GM18508 (cell line): ENCODE measurements around the gene NFKB1.

Source experiments
- ATAC-seq: cut with Tn5 transposase; IDR thresholded peaks from one replicate; pipeline ENCODE4 v1.9.1; 2021; ENCODE audit warnings: moderate number of reproducible peaks; ENCODE audit not compliant: insufficient read depth, unreplicated experiment

The NFKB1 gene

DNA sequence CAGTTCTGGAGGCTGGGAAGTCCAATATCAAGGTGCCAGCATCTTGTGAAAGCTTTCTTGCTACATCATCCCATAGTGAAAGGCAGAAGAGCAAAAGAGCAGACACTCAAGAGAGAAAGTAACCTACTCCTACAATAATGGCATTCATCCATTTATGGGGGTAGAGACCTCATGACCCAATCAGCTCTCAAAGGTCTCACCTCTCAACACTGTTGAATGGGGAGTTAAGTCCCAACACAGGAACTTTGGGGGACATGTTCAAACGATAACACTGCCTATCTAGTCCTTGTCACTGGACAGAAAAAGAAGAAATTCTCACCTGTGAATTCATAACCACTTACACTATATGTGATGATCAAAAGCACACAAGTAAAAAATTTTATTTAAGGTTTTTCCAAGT, 6.6 kb upstream of the NFKB1 start:
- no peak for ATAC-seq

- ATAC-seq: no peak
These were observed 3.2 kb upstream of the NFKB1 start for GRCh38 chr4:102497986-102498385.

GRCh38 chr4:102500352-102500695, 835 bp upstream of the NFKB1 start:
- ATAC-seq: no peak

DNA sequence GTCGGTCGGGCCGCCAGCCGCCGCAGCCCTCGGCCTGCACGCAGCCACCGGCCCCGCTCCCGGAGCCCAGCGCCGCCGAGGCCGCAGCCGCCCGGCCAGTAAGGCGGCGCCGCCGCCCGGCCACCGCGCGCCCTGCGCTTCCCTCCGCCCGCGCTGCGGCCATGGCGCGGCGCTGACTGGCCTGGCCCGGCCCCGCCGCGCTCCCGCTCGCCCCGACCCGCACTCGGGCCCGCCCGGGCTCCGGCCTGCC, 213 bp downstream of the NFKB1 start:
- no peak for ATAC-seq

- ATAC-seq: no peak
These were observed 1.3 kb downstream of the NFKB1 start for GRCh38 chr4:102502543-102502818.

- no peak for ATAC-seq
These were observed 2.2 kb downstream of the NFKB1 start for GRCh38 chr4:102503301-102503746.

DNA sequence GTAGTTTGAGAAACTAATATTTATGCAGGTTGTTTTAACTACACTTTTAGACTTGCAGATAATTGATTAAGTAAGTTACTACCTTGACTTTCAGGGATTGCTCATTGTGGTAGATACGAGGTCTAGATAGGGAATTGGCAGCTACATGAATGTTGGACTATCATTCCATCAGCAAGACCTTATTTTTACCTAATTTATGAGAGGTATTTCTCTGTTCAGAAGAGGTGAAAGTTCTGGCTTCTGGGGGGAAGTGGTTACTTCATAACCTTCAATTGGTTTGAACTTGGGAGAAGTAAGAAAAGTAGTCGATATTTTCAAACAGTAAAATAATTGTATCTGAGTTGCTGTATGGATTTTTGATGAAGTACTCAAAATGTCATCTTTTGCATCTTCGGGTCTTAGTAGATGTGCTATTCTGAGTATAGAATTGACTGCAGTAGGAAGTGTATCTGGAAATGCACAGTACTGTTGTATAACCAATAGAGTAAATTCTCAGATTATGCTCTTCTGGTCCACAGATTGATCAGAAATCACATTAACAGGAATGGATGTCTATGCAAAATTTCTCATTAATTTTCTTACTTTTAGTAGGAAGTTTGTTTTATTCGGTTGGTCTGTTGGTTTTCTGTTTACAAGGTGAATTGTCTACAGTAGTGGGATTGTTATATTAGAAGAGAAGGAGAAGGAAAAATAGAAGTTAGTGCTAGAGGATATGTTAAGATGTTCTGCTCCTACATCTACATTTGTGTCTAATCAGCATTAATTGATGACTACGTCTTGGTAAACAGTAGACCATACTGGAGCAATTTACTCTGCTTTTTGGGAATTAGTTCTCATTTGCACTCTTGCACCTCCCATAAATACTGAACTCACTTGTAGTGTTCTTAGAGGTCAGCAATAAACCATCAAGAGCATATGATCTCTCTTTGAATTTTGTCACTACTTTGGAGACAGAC, 3.0 kb downstream of the NFKB1 start:
- ATAC-seq: no peak

DNA sequence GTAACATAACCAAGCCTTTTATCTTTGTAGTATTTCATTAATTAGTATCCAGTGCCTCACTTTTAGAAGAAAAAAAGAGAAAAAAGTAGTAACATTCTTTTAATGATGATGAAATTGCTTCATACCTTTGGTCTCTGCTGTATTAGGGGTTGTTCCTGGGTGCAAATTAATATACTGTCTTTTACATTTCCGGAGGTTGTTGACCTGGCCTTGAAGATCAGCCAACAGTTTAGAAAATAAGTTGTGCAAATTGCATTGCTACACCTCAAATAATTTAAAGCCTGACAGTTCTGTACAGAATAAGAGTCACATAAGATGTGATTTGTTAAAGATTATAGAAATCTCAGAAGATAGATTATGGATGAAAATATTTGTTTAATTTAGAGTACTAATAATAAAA, 3.8 kb downstream of the NFKB1 start:
- ATAC-seq: no peak

- no peak for ATAC-seq
These were observed 4.5 kb downstream of the NFKB1 start for GRCh38 chr4:102505708-102506107.

DNA sequence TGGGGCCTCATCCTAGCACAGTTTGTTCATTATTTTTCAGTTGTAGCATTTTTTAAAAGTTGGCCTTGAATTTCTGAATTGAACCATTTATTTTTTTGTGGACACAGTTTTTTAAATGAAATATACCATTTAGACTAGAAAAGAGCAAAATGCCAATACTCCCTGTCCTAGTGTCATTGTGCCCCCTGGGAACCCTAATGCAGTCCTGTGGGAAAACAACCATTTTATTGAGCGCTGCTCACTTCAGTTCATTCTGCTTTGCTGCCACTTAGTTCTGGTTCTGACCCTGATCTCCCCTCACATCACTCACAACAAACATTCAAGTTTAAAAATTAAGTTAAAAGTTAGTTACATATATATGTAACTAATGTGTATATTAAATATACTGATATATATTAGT, 5.4 kb downstream of the NFKB1 start:
- ATAC-seq: no peak

- no peak for ATAC-seq
These were observed 10.9 kb downstream of the NFKB1 start for GRCh38 chr4:102511830-102512605.

DNA sequence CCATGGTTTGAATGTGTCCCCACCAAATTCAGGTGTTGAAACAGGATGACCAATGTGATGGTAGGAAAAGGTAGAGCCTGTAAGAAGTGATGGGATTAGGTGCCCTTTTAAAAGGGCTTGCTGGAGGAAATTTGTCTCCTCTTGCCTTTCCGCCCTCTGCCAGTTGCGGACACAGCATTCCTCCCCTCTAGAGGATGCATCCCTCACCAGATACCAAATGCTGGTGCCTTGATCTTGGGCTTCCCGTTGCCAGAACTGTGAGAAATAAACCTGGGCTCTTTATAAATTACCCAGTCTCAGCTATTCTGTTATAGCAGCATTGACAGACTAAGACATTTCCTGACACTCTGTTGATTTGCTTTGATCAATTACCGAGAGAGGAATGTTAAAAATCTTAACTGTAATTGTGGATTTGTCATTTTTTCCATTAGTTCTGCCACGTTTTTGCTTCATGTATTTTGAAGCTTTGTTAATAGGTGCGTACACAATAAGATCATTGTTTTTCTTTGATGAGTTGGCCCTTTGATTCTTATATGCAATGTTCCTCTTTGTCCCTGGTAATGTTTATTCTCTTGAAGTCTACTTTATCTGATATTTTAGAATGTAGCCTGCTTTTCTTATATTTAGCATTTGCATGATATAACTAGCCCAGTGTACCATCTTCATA, 13.3 kb downstream of the NFKB1 start:
- no peak for ATAC-seq

DNA sequence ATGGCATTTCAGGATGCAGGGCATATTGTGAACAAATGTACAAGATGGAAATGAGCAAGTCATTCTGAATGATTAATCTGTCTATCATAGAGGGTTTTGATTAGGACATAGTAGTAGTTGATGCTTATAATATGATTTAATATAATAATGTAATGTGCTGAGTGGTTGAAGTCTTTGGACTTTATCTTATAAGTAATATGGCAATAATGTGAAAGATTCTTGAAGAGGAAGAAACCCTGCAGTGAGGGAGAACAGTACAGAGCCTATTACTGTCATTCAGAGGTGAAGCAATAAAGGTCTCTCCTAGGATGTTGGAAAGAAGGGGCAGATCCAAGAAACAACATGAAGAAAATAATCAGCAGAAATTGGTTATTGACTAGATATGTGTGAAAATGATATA, 16.6 kb downstream of the NFKB1 start:
- ATAC-seq: no peak

DNA sequence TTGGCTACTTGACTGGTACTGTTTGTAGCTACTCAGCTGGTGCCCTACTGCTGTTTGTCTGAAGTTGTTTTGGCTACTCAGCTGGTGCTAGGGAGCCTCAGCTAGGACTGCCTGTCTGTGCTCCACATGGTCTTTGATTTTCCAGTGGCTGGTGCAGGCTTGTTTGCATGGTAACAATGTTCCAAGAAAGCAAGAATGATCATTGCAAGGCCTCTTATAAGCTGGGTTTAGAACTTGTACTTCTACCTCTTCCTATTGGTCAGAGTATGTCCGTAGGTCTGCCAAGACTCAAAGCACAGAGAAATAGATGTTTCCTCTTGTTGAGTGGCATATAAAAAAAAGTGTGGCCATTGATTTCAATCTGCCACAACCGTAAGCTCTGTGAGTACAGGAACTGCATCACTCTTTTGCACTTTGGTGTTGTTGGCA, 17.6 kb downstream of the NFKB1 start:
- ATAC-seq: no peak

DNA sequence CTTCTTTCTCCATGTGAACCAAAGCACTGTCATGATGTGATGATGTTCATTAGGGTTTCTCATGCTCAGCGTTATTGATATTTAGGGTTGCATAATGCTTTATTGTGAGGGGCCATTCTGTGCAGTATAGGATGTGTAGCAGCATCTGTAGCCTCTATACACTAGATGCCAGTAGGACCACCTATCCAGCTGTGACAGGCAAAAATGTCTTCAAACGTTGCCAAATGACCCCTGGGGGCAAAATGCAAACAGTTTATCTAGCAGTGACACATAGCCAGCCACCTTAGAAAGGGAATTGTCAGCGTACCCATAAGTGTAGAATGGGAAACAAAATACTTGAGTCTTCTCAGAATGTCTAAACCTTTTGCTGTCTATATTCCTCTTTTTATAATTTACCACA, 18.8 kb downstream of the NFKB1 start:
- no peak for ATAC-seq

DNA sequence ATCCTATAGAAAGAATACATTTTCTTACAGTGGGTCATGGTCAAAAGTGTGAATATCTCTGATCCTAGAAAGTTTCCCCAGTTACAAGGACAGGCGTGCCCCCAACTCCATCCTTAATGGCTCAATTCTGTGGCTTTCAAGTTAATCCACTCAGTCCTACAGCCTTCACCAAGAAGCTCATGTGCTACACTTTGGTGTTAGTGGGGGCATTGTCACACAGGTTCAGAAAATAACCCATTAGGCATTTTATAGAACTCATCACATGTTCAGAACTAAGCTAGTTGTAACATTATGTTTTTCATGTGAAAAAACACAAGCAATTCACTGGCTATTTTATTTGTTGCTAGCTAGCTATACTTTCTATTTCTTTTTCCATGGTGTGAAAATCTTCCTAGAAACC, 20.4 kb downstream of the NFKB1 start:
- no peak for ATAC-seq

DNA sequence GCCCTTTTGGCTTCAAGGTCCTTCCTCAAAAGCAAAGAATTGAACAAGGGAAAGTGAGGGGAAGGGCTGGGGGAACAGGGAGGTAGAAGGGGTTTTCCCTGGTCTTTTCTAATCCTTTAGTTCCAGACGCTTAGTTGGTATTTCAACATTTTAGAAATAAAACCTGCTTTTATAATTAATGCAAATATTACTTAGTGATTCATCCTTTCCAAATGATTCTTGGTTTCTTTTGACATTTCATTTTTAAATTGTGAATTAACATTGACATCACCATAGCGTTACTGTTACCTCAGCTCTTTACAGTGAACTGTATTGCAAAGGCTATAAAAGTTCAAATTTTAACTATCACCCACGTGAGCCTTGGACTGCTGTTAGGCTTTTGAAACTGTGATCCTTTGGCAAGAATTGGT, 20.9 kb downstream of the NFKB1 start:
- ATAC-seq: no peak

DNA sequence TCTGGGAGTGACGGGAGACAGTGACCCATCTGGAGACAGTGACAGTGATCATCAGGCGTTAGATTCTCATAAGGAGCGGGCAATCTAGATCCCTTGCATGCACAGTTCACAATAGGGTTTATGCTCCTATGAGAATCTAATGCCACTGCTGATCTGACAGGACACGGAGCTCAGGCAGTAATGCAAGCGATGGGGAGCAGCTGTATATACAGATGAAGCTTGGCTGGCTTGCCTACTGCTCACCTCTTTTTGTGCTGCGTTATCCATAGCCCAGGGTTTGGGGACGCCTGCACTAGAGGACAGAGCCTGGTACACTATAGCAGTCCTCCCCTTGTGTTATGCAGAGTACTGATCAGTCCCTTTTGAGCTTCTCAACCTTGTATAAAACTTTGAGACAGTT, 23.5 kb downstream of the NFKB1 start:
- ATAC-seq: no peak

- no peak for ATAC-seq
These were observed 23.9 kb downstream of the NFKB1 start for GRCh38 chr4:102525097-102525496.

- no peak for ATAC-seq
These were observed 24.3 kb downstream of the NFKB1 start for GRCh38 chr4:102525504-102525903.

GRCh38 chr4:102526532-102526931, 25.4 kb downstream of the NFKB1 start:
- ATAC-seq: no peak
